GM12865 (cell line): Measurements from ENCODE around the gene NUDT8.

Source experiments
- DNase-seq: peaks from one replicate; pipeline ENCODE4 v3.0.0; 2010; ENCODE audit warnings: low read depth
- H3K4me3 ChIP-seq: 2 replicates; pipeline ENCODE4 v1.5.1; 2011; ENCODE audit warnings: mild to moderate bottlenecking, low read depth, low read length, control low read depth
- TF ChIP-seq, protein P1 (sequence below): IDR thresholded peaks from 2 replicates; pipeline ENCODE4 v1.5.1; 2011; ENCODE audit warnings: low read length, control low read depth, low read depth, inconsistent platforms; ENCODE audit not compliant: insufficient read depth; ENCODE audit errors: missing control alignments

The NUDT8 gene, protein sequence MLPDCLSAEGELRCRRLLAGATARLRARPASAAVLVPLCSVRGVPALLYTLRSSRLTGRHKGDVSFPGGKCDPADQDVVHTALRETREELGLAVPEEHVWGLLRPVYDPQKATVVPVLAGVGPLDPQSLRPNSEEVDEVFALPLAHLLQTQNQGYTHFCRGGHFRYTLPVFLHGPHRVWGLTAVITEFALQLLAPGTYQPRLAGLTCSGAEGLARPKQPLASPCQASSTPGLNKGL

DNA sequence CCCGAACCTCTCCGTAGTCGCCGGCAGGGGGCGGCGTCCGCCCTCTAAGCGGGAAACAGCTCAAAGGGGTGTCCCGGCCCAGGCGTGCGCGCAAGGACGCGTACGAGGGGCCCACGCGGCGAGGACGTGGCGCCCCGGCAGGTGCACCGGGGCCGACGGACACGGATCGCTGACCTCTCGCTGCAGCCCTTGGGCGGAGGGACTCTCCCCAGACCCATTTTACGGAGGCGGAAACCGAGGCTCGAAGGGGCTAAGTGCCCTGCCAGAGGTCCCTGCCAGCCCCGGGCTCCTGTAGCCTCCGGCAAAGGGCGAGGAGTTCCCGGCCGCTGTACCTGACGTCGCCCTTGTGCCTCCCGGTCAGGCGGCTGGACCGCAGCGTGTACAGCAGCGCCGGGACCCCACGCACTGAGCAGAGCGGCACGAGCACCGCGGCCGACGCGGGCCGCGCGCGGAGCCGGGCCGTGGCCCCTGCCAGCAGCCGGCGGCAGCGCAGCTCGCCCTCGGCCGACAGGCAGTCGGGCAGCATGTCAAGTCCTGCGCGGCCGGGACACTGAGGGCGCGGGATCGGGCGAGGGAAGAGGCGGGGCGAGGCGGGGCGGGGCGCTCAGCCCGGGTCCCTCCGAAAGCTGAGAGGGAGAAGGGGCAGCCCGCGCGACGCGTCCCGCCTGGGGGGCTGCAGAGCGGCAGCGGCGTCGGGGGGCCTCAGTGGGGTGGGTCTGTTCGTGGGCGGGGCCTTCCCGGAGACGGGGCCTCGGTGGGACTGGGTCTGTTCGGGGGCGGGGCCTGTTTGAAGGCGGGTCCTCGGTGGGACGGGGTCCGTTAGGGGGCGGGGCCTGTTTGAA, at the start of gene NUDT8:
TSS of gene NUDT8 (minus strand) at position 552 of the 842 bp plus-strand sequence. CDS start at position 526, 26 bp downstream.
- DNase-seq: peak; percentile 95
- H3K4me3 ChIP-seq: peak within 1 kb of the TSS; percentile 85
- TF ChIP-seq, protein P1, sequence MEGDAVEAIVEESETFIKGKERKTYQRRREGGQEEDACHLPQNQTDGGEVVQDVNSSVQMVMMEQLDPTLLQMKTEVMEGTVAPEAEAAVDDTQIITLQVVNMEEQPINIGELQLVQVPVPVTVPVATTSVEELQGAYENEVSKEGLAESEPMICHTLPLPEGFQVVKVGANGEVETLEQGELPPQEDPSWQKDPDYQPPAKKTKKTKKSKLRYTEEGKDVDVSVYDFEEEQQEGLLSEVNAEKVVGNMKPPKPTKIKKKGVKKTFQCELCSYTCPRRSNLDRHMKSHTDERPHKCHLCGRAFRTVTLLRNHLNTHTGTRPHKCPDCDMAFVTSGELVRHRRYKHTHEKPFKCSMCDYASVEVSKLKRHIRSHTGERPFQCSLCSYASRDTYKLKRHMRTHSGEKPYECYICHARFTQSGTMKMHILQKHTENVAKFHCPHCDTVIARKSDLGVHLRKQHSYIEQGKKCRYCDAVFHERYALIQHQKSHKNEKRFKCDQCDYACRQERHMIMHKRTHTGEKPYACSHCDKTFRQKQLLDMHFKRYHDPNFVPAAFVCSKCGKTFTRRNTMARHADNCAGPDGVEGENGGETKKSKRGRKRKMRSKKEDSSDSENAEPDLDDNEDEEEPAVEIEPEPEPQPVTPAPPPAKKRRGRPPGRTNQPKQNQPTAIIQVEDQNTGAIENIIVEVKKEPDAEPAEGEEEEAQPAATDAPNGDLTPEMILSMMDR: peak; percentile 90

DNA sequence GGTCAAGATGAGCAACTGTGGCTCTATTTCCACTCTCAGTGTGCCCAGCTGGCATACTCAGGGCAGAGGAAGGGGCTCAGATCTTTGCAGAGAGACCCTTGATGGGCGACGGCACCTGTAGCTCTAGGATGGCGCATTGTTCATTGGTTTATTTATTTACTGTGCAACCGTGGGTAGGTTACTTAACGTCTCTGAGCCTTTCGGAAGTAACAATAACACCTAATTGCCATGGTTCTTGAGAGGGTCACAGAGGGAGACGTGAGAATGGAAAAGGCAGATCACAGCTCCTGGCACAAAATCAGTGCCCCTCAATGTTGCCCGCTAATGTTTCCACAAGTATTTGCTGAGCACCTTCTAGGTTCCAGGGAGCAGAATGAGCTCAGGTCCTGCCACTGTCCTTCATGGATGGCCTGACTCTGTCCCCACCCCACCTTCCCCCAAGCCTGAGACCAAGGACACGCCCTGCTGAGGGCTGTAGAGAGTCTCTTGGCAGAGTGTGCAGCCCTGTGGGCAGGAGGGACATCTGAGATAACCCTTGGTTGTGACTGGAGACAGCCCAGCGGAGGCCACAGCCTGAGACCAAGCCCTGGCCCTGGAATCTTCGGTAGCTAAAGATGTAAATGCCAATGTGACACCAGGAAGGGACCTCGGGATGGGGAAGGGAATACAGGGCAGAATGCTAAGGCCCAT, 45.5 kb upstream of the NUDT8 start:
- TF ChIP-seq, protein P1: no peak
- no peak for DNase-seq

DNA sequence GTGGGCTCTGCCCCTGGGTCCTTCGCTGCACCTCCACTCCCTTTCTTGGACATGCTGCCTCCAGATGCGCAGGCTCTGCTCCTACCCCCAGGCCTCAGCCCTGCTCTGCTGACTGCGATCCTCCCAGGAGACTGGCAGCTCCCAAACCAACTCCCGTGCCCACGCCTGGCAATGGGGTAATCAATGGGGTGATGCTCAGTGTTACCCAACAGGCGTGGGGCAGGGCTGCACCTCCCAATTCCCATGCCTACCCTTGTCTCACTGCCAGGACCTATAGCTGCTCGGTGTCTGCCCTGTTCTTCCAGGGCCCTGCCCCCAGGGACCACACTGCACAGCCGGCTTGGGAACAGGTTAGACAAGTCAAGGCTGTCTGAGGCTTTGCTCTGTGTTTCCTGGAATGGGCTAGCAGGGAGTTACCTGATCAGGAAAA, 44.7 kb upstream of the NUDT8 start, which contains the start of gene ALDH3B2:
TSS of gene ALDH3B2 (minus strand) at position 182 of the 430 bp plus-strand sequence. CDS start 7,688 bp downstream, outside the sequence.
- no peak within 1 kb of the TSS for H3K4me3 ChIP-seq
- DNase-seq: no peak
- TF ChIP-seq, protein P1: no peak

More for the DNA sequence above, 45.5 kb upstream of the NUDT8 start:
- no peak overlapping the region for H3K4me3 ChIP-seq

DNA sequence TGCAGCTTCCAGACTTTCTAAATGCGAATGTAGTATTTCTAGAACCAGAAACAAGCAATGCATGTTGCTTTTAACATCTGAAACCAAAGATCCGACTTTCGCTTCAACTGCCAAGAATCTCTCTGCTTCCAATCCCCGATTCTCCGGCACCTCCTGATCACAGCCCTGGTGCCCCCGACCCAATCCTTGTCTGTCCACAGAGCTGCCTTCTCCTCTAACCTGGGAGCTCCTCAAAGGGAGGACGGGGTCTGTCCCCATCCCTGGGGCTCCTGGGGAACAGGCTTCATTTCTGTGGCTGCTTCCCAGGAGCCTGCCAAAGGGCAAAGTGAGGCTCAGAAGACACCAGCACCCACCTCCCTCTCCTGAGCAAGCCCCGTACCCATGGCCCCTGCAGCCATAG, 44.2 kb upstream of the NUDT8 start:
- no peak for DNase-seq
- TF ChIP-seq, protein P1: no peak

DNA sequence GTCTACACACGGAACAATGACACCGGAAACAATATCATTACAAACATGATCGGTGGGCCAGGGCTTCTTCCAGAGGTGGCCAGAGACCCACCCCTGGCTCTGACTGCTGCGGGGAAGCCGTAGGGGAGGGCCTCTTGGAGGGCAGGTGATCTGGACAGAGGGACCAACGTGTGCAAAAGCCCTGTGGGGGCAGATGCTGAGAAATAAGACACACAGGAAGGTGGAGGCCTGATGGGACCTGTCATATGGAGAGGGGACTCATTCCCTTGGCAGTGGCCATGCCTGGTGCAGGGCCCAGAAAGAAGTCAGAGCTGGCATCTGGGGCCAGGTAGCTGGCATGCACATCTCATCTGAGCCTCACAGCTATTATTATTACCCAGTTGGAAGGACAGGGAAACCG, 43.6 kb upstream of the NUDT8 start:
- TF ChIP-seq, protein P1: no peak
- DNase-seq: no peak
- no peak overlapping the region for H3K4me3 ChIP-seq

More for the DNA sequence above, 44.2 kb upstream of the NUDT8 start:
- H3K4me3 ChIP-seq: no peak overlapping the region

DNA sequence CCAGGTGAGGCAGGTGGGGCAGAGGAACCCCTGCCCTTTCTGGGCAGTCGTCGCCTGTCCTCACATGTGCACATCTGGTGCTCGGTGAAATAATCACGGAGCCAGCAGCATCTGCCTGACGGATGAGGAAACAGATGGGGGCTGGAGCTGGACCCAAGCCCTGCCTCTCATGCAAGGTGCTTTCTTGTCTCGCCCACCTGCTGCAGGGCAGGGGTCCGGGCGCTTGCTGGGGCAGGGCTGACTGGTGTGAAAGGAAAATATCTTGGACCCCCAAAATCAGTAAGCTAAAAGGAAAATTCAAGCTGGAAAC, 41.4 kb upstream of the NUDT8 start:
- no peak for DNase-seq
- TF ChIP-seq, protein P1: no peak
- no peak overlapping the region for H3K4me3 ChIP-seq
